ENCODE data around the gene SLC9A9. TPM values are rescaled to one million over a fixed set of nuclear protein-coding genes. Genes with fewer than 3 reads are reported as not detected.

SLC9A9 gene
- total and polyA plus RNA-seq, 2 donors from 2014 or later, result 3.7 to 16.5 TPM

DNA sequence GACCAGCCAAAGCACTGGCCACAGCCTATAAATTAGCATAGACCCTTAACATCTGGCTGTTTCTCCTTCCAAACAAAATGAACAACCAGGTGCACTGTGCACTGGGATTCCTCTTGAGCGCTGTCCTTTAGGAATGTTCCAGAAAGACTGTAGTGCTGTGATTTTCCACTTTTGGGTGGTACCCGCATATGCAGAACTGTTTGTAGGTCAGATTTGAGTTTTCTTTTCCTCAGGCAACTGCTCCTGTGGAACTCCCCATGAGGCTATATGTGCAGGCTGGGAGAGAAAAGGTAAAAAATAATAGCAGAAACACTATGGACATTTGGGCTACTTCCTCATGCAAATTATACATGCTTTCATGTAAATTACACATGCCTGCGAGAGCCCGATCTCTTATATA is 589.6 kb downstream of the SLC9A9 start:
- Histone ChIP-seq H3K27me3 (ENCODE audit: control insufficient read depth, insufficient read depth, low read length) (no peaks in the 10 kb centered on the region), H3K36me3 (ENCODE audit: control insufficient read depth in 2 of 3, insufficient read depth in 3 of 3, low read length in 3 of 3) (no peaks in the 10 kb centered on the region), H3K27ac (ENCODE audit: low read depth in 2 of 2, low read length in 2 of 2) (no peak overlapping the region), H3K9ac (ENCODE audit: low read length in 3 of 3) (no peak overlapping the region), H3K4me1 (ENCODE audit: control insufficient read depth in 2 of 3, insufficient read depth in 2 of 3, low read depth in 1 of 3, low read length in 3 of 3) (no peaks in the 10 kb centered on the region), H3K4me3 (ENCODE audit: low read length in 3 of 3) (no peak overlapping the region), H3K9me3 (ENCODE audit: control insufficient read depth in 2 of 3, insufficient read depth in 1 of 3, low read length in 3 of 3) (no peaks in the 10 kb centered on the region)
- DNase-seq (no peak), FAIRE-seq (no peak)
- intact Hi-C loops (cut with DNase I), result no loop called here
- TF ChIP-seq, protein P1, sequence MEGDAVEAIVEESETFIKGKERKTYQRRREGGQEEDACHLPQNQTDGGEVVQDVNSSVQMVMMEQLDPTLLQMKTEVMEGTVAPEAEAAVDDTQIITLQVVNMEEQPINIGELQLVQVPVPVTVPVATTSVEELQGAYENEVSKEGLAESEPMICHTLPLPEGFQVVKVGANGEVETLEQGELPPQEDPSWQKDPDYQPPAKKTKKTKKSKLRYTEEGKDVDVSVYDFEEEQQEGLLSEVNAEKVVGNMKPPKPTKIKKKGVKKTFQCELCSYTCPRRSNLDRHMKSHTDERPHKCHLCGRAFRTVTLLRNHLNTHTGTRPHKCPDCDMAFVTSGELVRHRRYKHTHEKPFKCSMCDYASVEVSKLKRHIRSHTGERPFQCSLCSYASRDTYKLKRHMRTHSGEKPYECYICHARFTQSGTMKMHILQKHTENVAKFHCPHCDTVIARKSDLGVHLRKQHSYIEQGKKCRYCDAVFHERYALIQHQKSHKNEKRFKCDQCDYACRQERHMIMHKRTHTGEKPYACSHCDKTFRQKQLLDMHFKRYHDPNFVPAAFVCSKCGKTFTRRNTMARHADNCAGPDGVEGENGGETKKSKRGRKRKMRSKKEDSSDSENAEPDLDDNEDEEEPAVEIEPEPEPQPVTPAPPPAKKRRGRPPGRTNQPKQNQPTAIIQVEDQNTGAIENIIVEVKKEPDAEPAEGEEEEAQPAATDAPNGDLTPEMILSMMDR (IDR thresholded peaks at IDR 0.05; ENCODE audit: borderline replicate concordance, extremely low read depth, insufficient read depth), result no peak

DNA sequence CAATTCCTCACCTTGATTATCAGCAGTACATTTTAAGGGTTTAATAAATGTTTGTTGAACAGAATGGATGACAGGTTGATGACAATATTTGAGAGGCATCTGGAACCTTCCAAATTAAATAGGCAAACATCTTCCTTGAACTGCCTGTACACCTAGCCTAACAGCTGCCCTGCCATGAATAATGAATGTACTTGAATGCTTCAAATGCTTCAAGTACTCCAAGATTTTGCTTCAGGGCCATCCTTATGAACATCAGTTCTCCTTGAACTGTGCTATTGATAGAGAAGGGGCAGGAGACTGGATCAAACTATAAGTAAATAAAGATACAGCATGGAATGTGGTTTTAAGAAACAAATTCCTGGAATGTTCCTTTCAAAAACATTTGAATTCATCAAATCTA is 591.9 kb downstream of the SLC9A9 start:
- no peak overlapping the region for H3K27ac ChIP-seq (ENCODE audit: low read depth in 2 of 2, low read length in 2 of 2)
- H3K4me3 ChIP-seq (ENCODE audit: low read length in 3 of 3), result no peak overlapping the region
- no peaks in the 10 kb centered on the region for H3K27me3 ChIP-seq (ENCODE audit: control insufficient read depth, insufficient read depth, low read length)
- H3K36me3 ChIP-seq (ENCODE audit: control insufficient read depth in 2 of 3, insufficient read depth in 3 of 3, low read length in 3 of 3), result no peaks in the 10 kb centered on the region
- intact Hi-C loops (cut with DNase I), result no loop called here
- no peaks in the 10 kb centered on the region for H3K9me3 ChIP-seq (ENCODE audit: control insufficient read depth in 2 of 3, insufficient read depth in 1 of 3, low read length in 3 of 3)
- TF ChIP-seq, protein P1 (IDR thresholded peaks at IDR 0.05; ENCODE audit: borderline replicate concordance, extremely low read depth, insufficient read depth), result no peak
- FAIRE-seq (no peak), DNase-seq (no peak)
- no peaks in the 10 kb centered on the region for H3K4me1 ChIP-seq (ENCODE audit: control insufficient read depth in 2 of 3, insufficient read depth in 2 of 3, low read depth in 1 of 3, low read length in 3 of 3)
- H3K9ac ChIP-seq (ENCODE audit: low read length in 3 of 3), result no peak overlapping the region

DNA sequence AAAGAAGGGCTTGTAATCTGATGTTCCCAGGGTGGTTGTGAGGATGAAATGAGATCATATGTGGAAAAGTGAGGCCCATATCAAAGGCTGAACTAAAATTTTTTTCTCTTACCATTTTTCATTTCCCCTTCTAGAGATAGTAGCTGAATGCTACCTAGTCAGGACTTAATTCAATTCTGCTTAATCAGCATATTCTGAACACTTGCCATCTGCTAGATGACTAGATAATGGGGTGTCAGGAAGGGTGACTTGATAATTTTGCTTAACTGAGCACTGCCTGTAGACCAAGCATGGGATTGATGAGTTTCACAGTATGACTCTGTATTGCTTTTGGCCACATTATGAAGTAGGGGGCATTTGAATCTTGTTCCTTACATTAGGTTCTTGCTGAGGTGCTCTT is 592.5 kb downstream of the SLC9A9 start:
- Histone ChIP-seq H3K36me3 (ENCODE audit: control insufficient read depth in 2 of 3, insufficient read depth in 3 of 3, low read length in 3 of 3) (no peaks in the 10 kb centered on the region), H3K9ac (ENCODE audit: low read length in 3 of 3) (no peak overlapping the region), H3K4me3 (ENCODE audit: low read length in 3 of 3) (no peak overlapping the region), H3K27me3 (ENCODE audit: control insufficient read depth, insufficient read depth, low read length) (no peaks in the 10 kb centered on the region), H3K9me3 (ENCODE audit: control insufficient read depth in 2 of 3, insufficient read depth in 1 of 3, low read length in 3 of 3) (no peaks in the 10 kb centered on the region), H3K27ac (ENCODE audit: low read depth in 2 of 2, low read length in 2 of 2) (no peak overlapping the region), H3K4me1 (ENCODE audit: control insufficient read depth in 2 of 3, insufficient read depth in 2 of 3, low read depth in 1 of 3, low read length in 3 of 3) (no peaks in the 10 kb centered on the region)
- TF ChIP-seq, protein P1 (IDR thresholded peaks at IDR 0.05; ENCODE audit: borderline replicate concordance, extremely low read depth, insufficient read depth), result no peak
- intact Hi-C loops (cut with DNase I), result no loop called here
- FAIRE-seq (no peak), DNase-seq (no peak)

DNA sequence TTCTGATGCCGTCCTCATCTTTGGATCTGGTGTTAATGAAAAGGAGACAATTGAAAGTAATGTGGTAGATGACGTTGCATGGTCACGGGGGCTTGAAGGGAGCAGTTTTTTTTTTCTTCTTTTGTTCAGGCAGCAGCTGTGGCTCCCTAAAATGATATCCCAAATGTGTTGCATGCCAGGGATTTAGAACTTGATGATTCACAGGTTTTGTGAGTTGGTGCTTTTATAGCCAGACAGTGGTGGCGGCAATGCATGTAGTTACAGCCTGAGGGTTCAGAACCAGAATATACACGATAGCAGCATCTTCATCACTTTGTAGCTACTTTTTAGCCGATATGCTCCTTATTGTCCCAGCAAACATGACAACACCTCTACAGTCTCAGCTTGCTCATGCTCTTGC is 595.3 kb downstream of the SLC9A9 start:
- H3K36me3 ChIP-seq (ENCODE audit: control insufficient read depth in 2 of 3, insufficient read depth in 3 of 3, low read length in 3 of 3), result no peaks in the 10 kb centered on the region
- H3K27ac ChIP-seq (ENCODE audit: low read depth in 2 of 2, low read length in 2 of 2), result no peak overlapping the region
- FAIRE-seq (no peak), DNase-seq (no peak)
- no peaks in the 10 kb centered on the region for H3K4me1 ChIP-seq (ENCODE audit: control insufficient read depth in 2 of 3, insufficient read depth in 2 of 3, low read depth in 1 of 3, low read length in 3 of 3)
- H3K4me3 ChIP-seq (ENCODE audit: low read length in 3 of 3), result no peak overlapping the region
- H3K27me3 ChIP-seq (ENCODE audit: control insufficient read depth, insufficient read depth, low read length), result no peaks in the 10 kb centered on the region
- H3K9me3 ChIP-seq (ENCODE audit: control insufficient read depth in 2 of 3, insufficient read depth in 1 of 3, low read length in 3 of 3), result no peaks in the 10 kb centered on the region
- TF ChIP-seq, protein P1 (IDR thresholded peaks at IDR 0.05; ENCODE audit: borderline replicate concordance, extremely low read depth, insufficient read depth), result no peak
- intact Hi-C loops (cut with DNase I), result no loop called here
- H3K9ac ChIP-seq (ENCODE audit: low read length in 3 of 3), result no peak overlapping the region
